Fibroblast of skin of left quadriceps (primary cell): ENCODE results near the gene GHRHR.

ENCODE experiments used
- DNase-seq, 2 experiments: peaks; one replicate each; pipeline ENCODE4 v3.0.0-alpha.2; 2013; ENCODE audit warnings: low read depth in 2 of 2

Gene GHRHR

GRCh38 chr7:30985756-30986155, 22.0 kb downstream of the GHRHR start:
- no peak for DNase-seq

- DNase-seq: no peak
Measured at GRCh38 chr7:30986331-30986730, 22.6 kb downstream of the GHRHR start.

GRCh38 chr7:30986738-30987137, 23.0 kb downstream of the GHRHR start:
- no peak for DNase-seq

GRCh38 chr7:30987178-30987577, 23.4 kb downstream of the GHRHR start:
- no peak for DNase-seq

- DNase-seq: no peak
Measured at GRCh38 chr7:30987936-30988335, 24.2 kb downstream of the GHRHR start.

GRCh38 chr7:30988351-30989005, 24.7 kb downstream of the GHRHR start:
- no peak for DNase-seq

- DNase-seq: no peak
Measured at GRCh38 chr7:30989008-30989823, 25.5 kb downstream of the GHRHR start.

GRCh38 chr7:30989824-30990672, 26.3 kb downstream of the GHRHR start:
- no peak for DNase-seq

- DNase-seq: no peak
Measured at GRCh38 chr7:30990673-30991170, 27.0 kb downstream of the GHRHR start.

- DNase-seq: no peak
Measured at GRCh38 chr7:30992414-30992813, 28.7 kb downstream of the GHRHR start.

- DNase-seq: no peak
Measured at GRCh38 chr7:30994206-30995100, 30.7 kb downstream of the GHRHR start.

- DNase-seq: no peak
Measured at GRCh38 chr7:30995536-30995935, 31.8 kb downstream of the GHRHR start.

- no peak for DNase-seq
Measured at GRCh38 chr7:30996256-30996655, 32.5 kb downstream of the GHRHR start.

- DNase-seq: no peak
Measured at GRCh38 chr7:30996883-30997282, 33.1 kb downstream of the GHRHR start.

GRCh38 chr7:30997316-30997715, 33.6 kb downstream of the GHRHR start:
- no peak for DNase-seq

GRCh38 chr7:30998180-30998579, 34.4 kb downstream of the GHRHR start:
- DNase-seq: no peak

- DNase-seq: no peak
Measured at GRCh38 chr7:31000161-31000693, 36.5 kb downstream of the GHRHR start.

- DNase-seq: no peak
Measured at GRCh38 chr7:31000779-31001178, 37.0 kb downstream of the GHRHR start.

- peak; percentile 22 to 27 for DNase-seq
Measured at GRCh38 chr7:31002256-31002655, 38.5 kb downstream of the GHRHR start.

GRCh38 chr7:31003097-31003496, 39.3 kb downstream of the GHRHR start:
- no peak for DNase-seq

GRCh38 chr7:31003721-31004120, 40.0 kb downstream of the GHRHR start:
- no peak for DNase-seq
